ENCODE results near the gene APLP2. TPM values are rescaled to one million over a fixed set of nuclear protein-coding genes. Genes with fewer than 3 reads are reported as not detected.

The APLP2 gene
- total and polyA plus RNA-seq, 2 of the 13 experiments (the other 11 are each of a cell fraction or from before 2014, with no cell fraction given) = 315 to 594 TPM

GRCh38 chr11:130163346-130164220, 93.9 kb downstream of the APLP2 start (continued):
- TF ChIP-seq SRSF9 (IDR thresholded peaks at IDR 0.05; ENCODE audit: borderline replicate concordance, insufficient read depth, low read depth, low read length, poor library complexity, severe bottlenecking) (no peak), NFE2L1 (CRISPR knock-in tag; IDR thresholded peaks at IDR 0.05; ENCODE audit: borderline replicate concordance) (no peak), RFX3 (CRISPR knock-in tag; IDR thresholded peaks at IDR 0.05) (no peak), ZNF496 (CRISPR knock-in tag; IDR thresholded peaks at IDR 0.05; ENCODE audit: insufficient replicate concordance) (no peak), ZNF672 (CRISPR knock-in tag; IDR thresholded peaks at IDR 0.05) (no peak), ATM (IDR thresholded peaks at IDR 0.05; ENCODE audit: borderline replicate concordance) (no peak), TBX3 (IDR thresholded peaks at IDR 0.05; ENCODE audit: borderline replicate concordance) (no peak), GATA4 (IDR thresholded peaks at IDR 0.05; ENCODE audit: borderline replicate concordance, low read depth) (no peak), ZNF17 (CRISPR knock-in tag; IDR thresholded peaks at IDR 0.05) (no peak), ZNF629 (CRISPR knock-in tag; conservative IDR thresholded peaks at IDR 0.05) (no peak), WIZ (CRISPR knock-in tag; IDR thresholded peaks at IDR 0.05) (no peak), ZNF460 (CRISPR knock-in tag; IDR thresholded peaks at IDR 0.05; ENCODE audit: borderline replicate concordance) (no peak), CHCHD3 (CRISPR knock-in tag; IDR thresholded peaks at IDR 0.05) (no peak), TSC22D2 (CRISPR knock-in tag; IDR thresholded peaks at IDR 0.05; ENCODE audit: borderline replicate concordance) (no peak), NR1H2 (CRISPR knock-in tag; IDR thresholded peaks at IDR 0.05; ENCODE audit: borderline replicate concordance, low read depth) (no peak), PTBP1 (IDR thresholded peaks at IDR 0.05; ENCODE audit: low read depth, low read length, poor library complexity, severe bottlenecking) (no peak), BRD4 (CRISPR knock-in tag; IDR thresholded peaks at IDR 0.05) (peak; percentile 81), MEIS1 (CRISPR knock-in tag; IDR thresholded peaks at IDR 0.05; ENCODE audit: borderline replicate concordance) (no peak), ZFX (CRISPR knock-in tag; IDR thresholded peaks at IDR 0.05; ENCODE audit: low read depth) (peak; percentile 39; the same call in 1 of the 2 replicates), KDM2A (CRISPR knock-in tag; IDR thresholded peaks at IDR 0.05; ENCODE audit: borderline replicate concordance, low read depth) (peak; percentile 40; the same call in 1 of the 2 replicates), GZF1 (CRISPR knock-in tag; IDR thresholded peaks at IDR 0.05) (no peak), ZNF83 (CRISPR knock-in tag; IDR thresholded peaks at IDR 0.05; ENCODE audit: borderline replicate concordance) (no peak)
- TF ChIP-seq, protein P1, sequence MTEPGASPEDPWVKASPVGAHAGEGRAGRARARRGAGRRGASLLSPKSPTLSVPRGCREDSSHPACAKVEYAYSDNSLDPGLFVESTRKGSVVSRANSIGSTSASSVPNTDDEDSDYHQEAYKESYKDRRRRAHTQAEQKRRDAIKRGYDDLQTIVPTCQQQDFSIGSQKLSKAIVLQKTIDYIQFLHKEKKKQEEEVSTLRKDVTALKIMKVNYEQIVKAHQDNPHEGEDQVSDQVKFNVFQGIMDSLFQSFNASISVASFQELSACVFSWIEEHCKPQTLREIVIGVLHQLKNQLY (CRISPR knock-in tag; IDR thresholded peaks at IDR 0.05) = no peak
- TF ChIP-seq, protein P2, sequence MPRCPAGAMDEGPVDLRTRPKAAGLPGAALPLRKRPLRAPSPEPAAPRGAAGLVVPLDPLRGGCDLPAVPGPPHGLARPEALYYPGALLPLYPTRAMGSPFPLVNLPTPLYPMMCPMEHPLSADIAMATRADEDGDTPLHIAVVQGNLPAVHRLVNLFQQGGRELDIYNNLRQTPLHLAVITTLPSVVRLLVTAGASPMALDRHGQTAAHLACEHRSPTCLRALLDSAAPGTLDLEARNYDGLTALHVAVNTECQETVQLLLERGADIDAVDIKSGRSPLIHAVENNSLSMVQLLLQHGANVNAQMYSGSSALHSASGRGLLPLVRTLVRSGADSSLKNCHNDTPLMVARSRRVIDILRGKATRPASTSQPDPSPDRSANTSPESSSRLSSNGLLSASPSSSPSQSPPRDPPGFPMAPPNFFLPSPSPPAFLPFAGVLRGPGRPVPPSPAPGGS (CRISPR knock-in tag; IDR thresholded peaks at IDR 0.05) = peak; percentile 64; the same call in 1 of the 2 replicates
- TF ChIP-seq, protein P3, sequence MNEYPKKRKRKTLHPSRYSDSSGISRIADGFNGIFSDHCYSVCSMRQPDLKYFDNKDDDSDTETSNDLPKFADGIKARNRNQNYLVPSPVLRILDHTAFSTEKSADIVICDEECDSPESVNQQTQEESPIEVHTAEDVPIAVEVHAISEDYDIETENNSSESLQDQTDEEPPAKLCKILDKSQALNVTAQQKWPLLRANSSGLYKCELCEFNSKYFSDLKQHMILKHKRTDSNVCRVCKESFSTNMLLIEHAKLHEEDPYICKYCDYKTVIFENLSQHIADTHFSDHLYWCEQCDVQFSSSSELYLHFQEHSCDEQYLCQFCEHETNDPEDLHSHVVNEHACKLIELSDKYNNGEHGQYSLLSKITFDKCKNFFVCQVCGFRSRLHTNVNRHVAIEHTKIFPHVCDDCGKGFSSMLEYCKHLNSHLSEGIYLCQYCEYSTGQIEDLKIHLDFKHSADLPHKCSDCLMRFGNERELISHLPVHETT (CRISPR knock-in tag; conservative IDR thresholded peaks at IDR 0.05) = no peak
- TF ChIP-seq, protein P4, sequence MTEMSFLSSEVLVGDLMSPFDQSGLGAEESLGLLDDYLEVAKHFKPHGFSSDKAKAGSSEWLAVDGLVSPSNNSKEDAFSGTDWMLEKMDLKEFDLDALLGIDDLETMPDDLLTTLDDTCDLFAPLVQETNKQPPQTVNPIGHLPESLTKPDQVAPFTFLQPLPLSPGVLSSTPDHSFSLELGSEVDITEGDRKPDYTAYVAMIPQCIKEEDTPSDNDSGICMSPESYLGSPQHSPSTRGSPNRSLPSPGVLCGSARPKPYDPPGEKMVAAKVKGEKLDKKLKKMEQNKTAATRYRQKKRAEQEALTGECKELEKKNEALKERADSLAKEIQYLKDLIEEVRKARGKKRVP (CRISPR knock-in tag; IDR thresholded peaks at IDR 0.05) = no peak

Data from HepG2 (cell line).